DND-41 (cell line): ENCODE measurements around the gene SS18L1.
"Not testable (repeated sequence)": the region's sequence is repeated elsewhere in the genome, so short reads cannot be mapped to it uniquely, and the experiment has no call there.

ENCODE experiments used
- ATAC-seq: fragments of 200-7000 bp; cut with Tn5 transposase; 3 replicates; pipeline ENCODE4 v1.9.1; 2021; ENCODE audit warnings: low read depth; ENCODE audit not compliant: insufficient read depth
- DNase-seq: peaks from one replicate; pipeline ENCODE4 v3.0.0-alpha.2; 2020
- H2AFZ ChIP-seq: 2 replicates; pipeline ENCODE4 v1.6.0; 2012; ENCODE audit warnings: low read depth, low read length
- H3K27ac ChIP-seq: 2 replicates; pipeline ENCODE4 v1.5.1; 2012; ENCODE audit warnings: low read length, inconsistent platforms
- H3K27me3 ChIP-seq: fragments of 200-600 bp; sonication (generic); 2 replicates; pipeline ENCODE4 v1.6.0; 2012; ENCODE audit warnings: low read length, mild to moderate bottlenecking, inconsistent platforms; ENCODE audit not compliant: insufficient read depth, poor library complexity
- H3K36me3 ChIP-seq: 2 replicates; pipeline ENCODE4 v1.5.1; 2012; ENCODE audit warnings: low read length, inconsistent platforms; ENCODE audit not compliant: insufficient read depth
- H3K4me1 ChIP-seq: 2 replicates; pipeline ENCODE4 v1.5.1; 2012; ENCODE audit warnings: mild to moderate bottlenecking, low read length; ENCODE audit not compliant: insufficient read depth
- H3K4me2 ChIP-seq: 2 replicates; pipeline ENCODE4 v1.6.0; 2012; ENCODE audit warnings: mild to moderate bottlenecking, moderate library complexity, low read length, inconsistent platforms; ENCODE audit not compliant: insufficient read depth
- H3K4me3 ChIP-seq, 2 experiments: fragments of 200-600 bp in 1 of 2; shearing (Covaris generic) in 1 of 2; 2 replicates each; pipeline ENCODE4 v1.5.1; 2012 to 2016; ENCODE audit warnings: inconsistent platforms in 2 of 2, low read length in 2 of 2, mild to moderate bottlenecking in 2 of 2, low read depth in 1 of 2, moderate library complexity in 1 of 2
- H3K79me2 ChIP-seq: 2 replicates; pipeline ENCODE4 v1.6.0; 2012; ENCODE audit warnings: low read length, inconsistent platforms; ENCODE audit not compliant: insufficient read depth
- H3K9ac ChIP-seq: 2 replicates; pipeline ENCODE4 v1.6.0; 2012; ENCODE audit warnings: low read depth, mild to moderate bottlenecking, inconsistent platforms, low read length, moderate library complexity
- H3K9me3 ChIP-seq: 2 replicates; pipeline ENCODE4 v1.5.1; 2012; ENCODE audit warnings: low read length, moderate library complexity, mild to moderate bottlenecking, inconsistent platforms; ENCODE audit not compliant: insufficient read depth, severe bottlenecking
- H4K20me1 ChIP-seq: 2 replicates; pipeline ENCODE4 v1.6.0; 2012; ENCODE audit warnings: low read length; ENCODE audit not compliant: insufficient read depth
- EZH2 ChIP-seq: IDR thresholded peaks from 3 replicates; pipeline ENCODE4 v1.6.1; 2012; ENCODE audit warnings: borderline replicate concordance, low read depth, mild to moderate bottlenecking, moderate library complexity, low read length, inconsistent platforms; ENCODE audit not compliant: severe bottlenecking
- TF ChIP-seq, protein P1 (sequence below): IDR thresholded peaks from 2 replicates; pipeline ENCODE4 v1.5.1; 2012; ENCODE audit warnings: borderline replicate concordance, low read length, moderate library complexity, mild to moderate bottlenecking; ENCODE audit not compliant: poor library complexity, severe bottlenecking; ENCODE audit errors: extremely low read depth

Gene SS18L1

DNA sequence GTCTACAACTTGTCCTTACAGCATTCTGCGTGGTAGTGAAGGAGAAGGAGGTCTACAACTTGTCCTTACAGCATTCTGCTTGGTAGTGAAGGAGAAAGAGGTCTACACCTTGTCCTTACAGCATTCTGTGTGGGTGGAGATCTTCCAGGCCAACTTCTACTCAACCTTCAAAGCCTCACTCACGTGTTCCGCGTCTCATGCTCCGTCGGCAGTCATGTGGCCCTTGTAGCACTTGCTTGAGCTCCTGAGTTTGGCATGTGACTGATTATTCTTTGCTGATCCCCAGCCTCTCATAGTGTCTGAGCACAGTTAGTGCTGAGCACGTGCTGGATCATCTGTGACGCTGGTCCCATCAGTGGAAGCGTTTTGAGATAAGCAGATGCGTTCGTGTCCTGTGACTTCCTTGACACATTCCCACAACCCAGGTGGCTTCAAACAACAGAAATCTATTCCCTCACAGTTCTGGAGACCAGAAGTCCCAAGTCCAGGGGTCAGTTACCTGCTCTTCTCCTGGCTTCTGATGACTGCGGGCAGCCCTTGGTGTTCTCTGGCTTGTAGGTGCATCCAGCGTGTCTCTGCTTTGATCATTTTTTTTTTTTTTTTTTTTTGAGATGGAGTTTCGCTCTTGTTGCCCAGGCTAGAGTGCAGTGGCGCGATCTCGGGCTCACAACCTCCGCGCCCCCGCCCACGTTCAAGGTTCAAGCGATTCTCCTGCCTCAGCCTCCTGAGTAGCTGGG, 2.6 kb downstream of the SS18L1 start:
- no peak overlapping the region for H2AFZ ChIP-seq

DNA sequence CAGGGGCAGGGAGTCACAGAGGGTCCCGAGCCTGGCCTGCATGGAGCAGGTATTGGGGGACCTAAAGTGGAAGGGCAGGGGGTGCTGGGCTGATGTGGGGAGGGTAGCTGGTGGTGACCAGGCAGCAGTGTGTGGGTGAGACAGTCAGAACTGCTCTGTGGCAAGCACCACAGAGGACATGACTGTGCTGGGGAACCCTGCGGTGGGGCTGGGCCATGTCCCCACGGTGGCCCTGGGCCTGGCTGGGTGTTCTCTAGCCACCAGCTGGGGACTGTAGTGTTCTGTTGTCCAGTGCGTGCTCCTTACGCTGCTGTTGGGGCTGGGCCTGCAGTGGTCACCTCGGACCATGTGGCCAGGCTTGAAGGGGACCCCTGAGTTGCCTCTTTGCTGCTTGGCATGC, 3.6 kb downstream of the SS18L1 start:
- H2AFZ ChIP-seq, result no peak overlapping the region

More for the DNA sequence above, 2.6 kb downstream of the SS18L1 start:
- ATAC-seq, result no peak
- Histone ChIP-seq H3K9me3 (no peaks in the 10 kb centered on the region), H3K27me3 (no peaks in the 10 kb centered on the region), H4K20me1 (peaks cover 81% of the 10 kb centered on the region), H3K9ac (no peak overlapping the region), H3K27ac (no peak overlapping the region), H3K36me3 (peaks cover 28% of the 10 kb centered on the region), H3K79me2 (peaks cover 95% of the 10 kb centered on the region), H3K4me2 (peak overlapping the region; percentile 80; the same call in 1 of the 2 replicates), H3K4me3 (peak overlapping the region in 1 of 2 experiments; percentile 83; a peak in 1 of 4 replicates), H3K4me1 (peaks cover 36% of the 10 kb centered on the region)
- no peak for DNase-seq
- TF ChIP-seq EZH2, result no peak
- TF ChIP-seq, protein P1, sequence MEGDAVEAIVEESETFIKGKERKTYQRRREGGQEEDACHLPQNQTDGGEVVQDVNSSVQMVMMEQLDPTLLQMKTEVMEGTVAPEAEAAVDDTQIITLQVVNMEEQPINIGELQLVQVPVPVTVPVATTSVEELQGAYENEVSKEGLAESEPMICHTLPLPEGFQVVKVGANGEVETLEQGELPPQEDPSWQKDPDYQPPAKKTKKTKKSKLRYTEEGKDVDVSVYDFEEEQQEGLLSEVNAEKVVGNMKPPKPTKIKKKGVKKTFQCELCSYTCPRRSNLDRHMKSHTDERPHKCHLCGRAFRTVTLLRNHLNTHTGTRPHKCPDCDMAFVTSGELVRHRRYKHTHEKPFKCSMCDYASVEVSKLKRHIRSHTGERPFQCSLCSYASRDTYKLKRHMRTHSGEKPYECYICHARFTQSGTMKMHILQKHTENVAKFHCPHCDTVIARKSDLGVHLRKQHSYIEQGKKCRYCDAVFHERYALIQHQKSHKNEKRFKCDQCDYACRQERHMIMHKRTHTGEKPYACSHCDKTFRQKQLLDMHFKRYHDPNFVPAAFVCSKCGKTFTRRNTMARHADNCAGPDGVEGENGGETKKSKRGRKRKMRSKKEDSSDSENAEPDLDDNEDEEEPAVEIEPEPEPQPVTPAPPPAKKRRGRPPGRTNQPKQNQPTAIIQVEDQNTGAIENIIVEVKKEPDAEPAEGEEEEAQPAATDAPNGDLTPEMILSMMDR, result no peak

DNA sequence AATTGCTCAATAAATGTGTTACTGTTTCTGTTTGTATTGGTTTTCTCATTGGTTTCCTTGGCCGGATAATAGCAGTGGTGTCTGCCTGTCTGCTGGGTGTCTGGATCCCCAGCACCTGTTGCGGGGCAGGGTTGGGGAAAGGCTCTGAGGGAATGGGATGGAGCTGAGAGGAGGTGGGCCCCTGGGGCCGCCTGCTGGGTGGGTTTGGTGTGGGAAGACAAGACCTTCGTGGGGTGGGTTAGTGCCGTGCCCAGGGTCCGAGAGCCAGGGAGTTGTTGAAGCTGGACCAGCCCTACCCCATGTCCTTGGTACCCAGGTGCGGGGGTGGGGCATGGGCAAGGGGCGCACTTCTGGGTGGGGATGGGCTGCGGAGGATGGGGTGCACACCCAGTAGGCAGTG, 4.0 kb downstream of the SS18L1 start:
- Histone ChIP-seq H3K36me3 (peaks cover 27% of the 10 kb centered on the region), H3K79me2 (peaks cover 95% of the 10 kb centered on the region), H3K27me3 (no peaks in the 10 kb centered on the region), H3K4me1 (peaks cover 26% of the 10 kb centered on the region), H3K4me3 (no peak overlapping the region), H3K9me3 (no peaks in the 10 kb centered on the region), H3K27ac (no peak overlapping the region), H4K20me1 (peaks cover 81% of the 10 kb centered on the region), H3K4me2 (peak overlapping the region; percentile 17; the same call in 1 of the 2 replicates), H3K9ac (no peak overlapping the region), H2AFZ (no peak overlapping the region)
- no peak for DNase-seq
- no peak for TF ChIP-seq EZH2
- TF ChIP-seq, protein P1, result no peak
- no peak for ATAC-seq

More for the DNA sequence above, 3.6 kb downstream of the SS18L1 start:
- TF ChIP-seq, protein P1, result no peak
- TF ChIP-seq EZH2, result no peak
- no peak overlapping the region for H3K9ac ChIP-seq
- H3K4me3 ChIP-seq, result no peak overlapping the region
- peaks cover 27% of the 10 kb centered on the region for H3K4me1 ChIP-seq
- no peak for DNase-seq
- H4K20me1 ChIP-seq, result peaks cover 81% of the 10 kb centered on the region
- no peaks in the 10 kb centered on the region for H3K9me3 ChIP-seq
- ATAC-seq, result no peak
- H3K79me2 ChIP-seq, result peaks cover 95% of the 10 kb centered on the region
- H3K36me3 ChIP-seq, result peaks cover 23% of the 10 kb centered on the region
- H3K27me3 ChIP-seq, result no peaks in the 10 kb centered on the region
- H3K27ac ChIP-seq, result no peak overlapping the region
- H3K4me2 ChIP-seq, result peak overlapping the region; percentile 17; the same call in 1 of the 2 replicates

DNA sequence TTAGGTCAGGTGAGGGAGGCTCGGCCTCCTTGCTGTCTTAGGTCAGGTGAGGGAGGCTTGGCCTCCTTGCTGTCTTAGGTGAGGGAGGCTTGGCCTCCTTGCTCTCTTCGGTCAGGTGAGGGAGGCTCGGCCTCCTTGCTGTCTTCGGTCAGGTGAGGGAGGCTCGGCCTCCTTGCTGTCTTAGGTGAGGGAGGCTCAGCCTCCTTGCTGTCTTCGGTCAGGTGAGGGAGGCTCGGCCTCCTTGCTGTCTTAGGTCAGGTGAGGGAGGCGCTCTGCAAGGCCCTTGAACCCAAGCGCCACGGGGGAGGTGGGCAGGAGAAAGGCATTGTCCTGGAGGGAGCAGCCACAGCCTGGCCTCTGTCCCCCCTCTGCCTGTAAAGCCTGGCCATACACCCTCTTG, 4.8 kb downstream of the SS18L1 start:
- Histone ChIP-seq H4K20me1 (peaks cover 86% of the 10 kb centered on the region), H3K36me3 (peaks cover 35% of the 10 kb centered on the region), H3K4me1 (peaks cover 26% of the 10 kb centered on the region), H3K79me2 (peaks cover 96% of the 10 kb centered on the region)
- H3K27me3 ChIP-seq, H3K9ac ChIP-seq, H3K9me3 ChIP-seq, H3K27ac ChIP-seq, H3K4me3 ChIP-seq, H3K4me2 ChIP-seq, DNase-seq, H2AFZ ChIP-seq, ATAC-seq: not testable (repeated sequence)
